Measurements from ENCODE around the gene VTI1B.

VTI1B gene

DNA sequence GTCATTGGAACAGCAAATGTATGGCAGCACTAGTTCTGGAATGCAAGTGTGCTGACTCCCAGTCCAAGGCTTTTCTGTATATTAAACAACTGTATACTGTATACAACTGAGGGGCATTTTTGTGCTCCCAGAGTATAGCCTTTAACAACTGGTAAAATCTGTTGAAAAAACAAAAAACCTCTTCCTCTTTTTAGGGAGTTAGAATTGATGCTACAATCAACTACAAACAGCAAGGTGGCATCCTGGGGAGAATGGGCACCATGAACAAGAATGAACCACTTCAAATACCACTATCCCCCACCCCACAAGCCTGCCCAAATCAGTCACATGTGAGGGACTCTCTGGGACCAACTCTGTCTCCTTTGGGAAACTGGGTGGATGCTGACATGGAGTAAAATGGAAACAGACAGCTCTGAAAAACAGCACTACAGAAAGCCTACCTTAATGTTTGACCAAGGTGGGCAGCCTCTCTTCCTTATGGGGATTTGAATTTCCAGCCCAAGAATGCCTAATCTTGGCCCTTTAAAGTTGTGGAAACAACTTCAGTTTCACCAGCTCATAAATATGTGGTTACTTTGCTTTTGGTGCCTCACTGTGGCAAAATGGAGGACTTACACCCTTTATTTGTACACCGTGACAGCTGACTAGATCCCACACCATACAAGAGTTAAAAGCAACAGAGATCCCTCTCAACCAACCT, 7.5 kb downstream of the VTI1B start:
- Histone ChIP-seq H3K4me1 (ENCODE audit: control insufficient read depth, low read length) (peaks cover 26% of the 10 kb centered on the region), H3K9me2 (replicated peaks; ENCODE audit: control insufficient read depth, low read length) (no peaks in the 10 kb centered on the region), H3K79me2 (ENCODE audit: control insufficient read depth, low read length) (peaks cover 87% of the 10 kb centered on the region), H3K4me2 (ENCODE audit: low read length) (peak overlapping the region; percentile 12; the same call in 1 of the 2 replicates), H3K36me3 (ENCODE audit: control insufficient read depth, low read length) (peaks cover 3% of the 10 kb centered on the region), H3K27me3 (ENCODE audit: control insufficient read depth, low read length) (no peaks in the 10 kb centered on the region), H3F3A (ENCODE audit: control insufficient read depth, insufficient read depth) (peaks cover 3% of the 10 kb centered on the region), H3K27ac (ENCODE audit: low read depth, low read length) (no peak overlapping the region), H3K4me3 (ENCODE audit: low read length) (no peak overlapping the region), H3K9me3 (ENCODE audit: control insufficient read depth, insufficient read depth, low read length) (no peaks in the 10 kb centered on the region), H4K20me1 (ENCODE audit: control insufficient read depth, insufficient read depth, low read depth, low read length) (peaks cover 6% of the 10 kb centered on the region)
- TF ChIP-seq, protein P1, sequence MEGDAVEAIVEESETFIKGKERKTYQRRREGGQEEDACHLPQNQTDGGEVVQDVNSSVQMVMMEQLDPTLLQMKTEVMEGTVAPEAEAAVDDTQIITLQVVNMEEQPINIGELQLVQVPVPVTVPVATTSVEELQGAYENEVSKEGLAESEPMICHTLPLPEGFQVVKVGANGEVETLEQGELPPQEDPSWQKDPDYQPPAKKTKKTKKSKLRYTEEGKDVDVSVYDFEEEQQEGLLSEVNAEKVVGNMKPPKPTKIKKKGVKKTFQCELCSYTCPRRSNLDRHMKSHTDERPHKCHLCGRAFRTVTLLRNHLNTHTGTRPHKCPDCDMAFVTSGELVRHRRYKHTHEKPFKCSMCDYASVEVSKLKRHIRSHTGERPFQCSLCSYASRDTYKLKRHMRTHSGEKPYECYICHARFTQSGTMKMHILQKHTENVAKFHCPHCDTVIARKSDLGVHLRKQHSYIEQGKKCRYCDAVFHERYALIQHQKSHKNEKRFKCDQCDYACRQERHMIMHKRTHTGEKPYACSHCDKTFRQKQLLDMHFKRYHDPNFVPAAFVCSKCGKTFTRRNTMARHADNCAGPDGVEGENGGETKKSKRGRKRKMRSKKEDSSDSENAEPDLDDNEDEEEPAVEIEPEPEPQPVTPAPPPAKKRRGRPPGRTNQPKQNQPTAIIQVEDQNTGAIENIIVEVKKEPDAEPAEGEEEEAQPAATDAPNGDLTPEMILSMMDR (IDR thresholded peaks at IDR 0.05; ENCODE audit: low read depth, low read length, poor library complexity, severe bottlenecking) = peak; percentile 65
- TF ChIP-seq EZH2phosphoT487 (IDR thresholded peaks at IDR 0.05; ENCODE audit: borderline replicate concordance, low read length) = no peak

DNA sequence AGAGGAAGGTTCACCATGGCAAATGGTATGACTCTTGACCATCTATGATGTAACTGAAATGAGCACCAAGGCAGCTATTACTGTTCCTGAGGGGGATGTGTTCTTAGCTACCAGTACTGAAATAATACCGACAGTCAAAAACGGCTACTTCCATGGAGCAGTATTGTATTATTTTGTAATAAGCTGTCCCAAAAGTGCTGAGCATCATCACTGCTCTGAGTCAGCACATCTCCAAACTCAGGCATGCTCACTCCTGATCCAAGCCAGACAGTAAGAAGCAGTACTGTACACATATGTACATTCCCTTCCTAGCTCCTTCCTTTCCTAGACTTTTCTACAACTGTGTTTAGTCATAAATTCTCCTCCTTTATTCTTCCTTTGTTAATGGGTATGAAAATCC, 8.6 kb downstream of the VTI1B start:
- no peaks in the 10 kb centered on the region for H3K27me3 ChIP-seq (ENCODE audit: control insufficient read depth, low read length)
- TF ChIP-seq EZH2phosphoT487 (IDR thresholded peaks at IDR 0.05; ENCODE audit: borderline replicate concordance, low read length) = no peak
- TF ChIP-seq, protein P1 (IDR thresholded peaks at IDR 0.05; ENCODE audit: low read depth, low read length, poor library complexity, severe bottlenecking) = no peak
- H4K20me1 ChIP-seq (ENCODE audit: control insufficient read depth, insufficient read depth, low read depth, low read length) = peaks cover 6% of the 10 kb centered on the region
- no peaks in the 10 kb centered on the region for H3K9me2 ChIP-seq (replicated peaks; ENCODE audit: control insufficient read depth, low read length)
- peaks cover 2% of the 10 kb centered on the region for H3K36me3 ChIP-seq (ENCODE audit: control insufficient read depth, low read length)
- peaks cover 3% of the 10 kb centered on the region for H3F3A ChIP-seq (ENCODE audit: control insufficient read depth, insufficient read depth)
- H3K27ac ChIP-seq (ENCODE audit: low read depth, low read length) = no peak overlapping the region
- no peak overlapping the region for H3K4me2 ChIP-seq (ENCODE audit: low read length)
- H3K4me1 ChIP-seq (ENCODE audit: control insufficient read depth, low read length) = peaks cover 26% of the 10 kb centered on the region
- no peaks in the 10 kb centered on the region for H3K9me3 ChIP-seq (ENCODE audit: control insufficient read depth, insufficient read depth, low read length)
- peaks cover 81% of the 10 kb centered on the region for H3K79me2 ChIP-seq (ENCODE audit: control insufficient read depth, low read length)
- no peak overlapping the region for H3K4me3 ChIP-seq (ENCODE audit: low read length)

DNA sequence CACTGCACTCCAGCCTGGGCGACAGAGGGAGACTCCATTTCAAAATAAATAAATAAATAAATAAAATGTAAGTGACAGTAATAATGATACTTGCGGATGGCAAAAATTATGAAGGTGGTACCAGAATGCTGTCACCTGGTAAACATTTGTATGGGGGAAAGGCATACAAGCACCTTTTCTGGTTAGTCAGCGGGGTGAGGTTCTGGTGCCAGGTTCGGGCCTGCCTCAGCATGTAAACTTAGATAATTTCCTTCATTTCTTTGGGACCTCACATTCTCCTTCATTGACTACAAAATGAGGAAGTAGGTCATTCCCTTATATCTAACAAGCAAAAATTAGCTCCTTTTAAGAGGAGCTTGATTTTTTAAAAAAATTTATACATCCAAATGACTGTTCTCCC, 10.8 kb downstream of the VTI1B start:
- no peaks in the 10 kb centered on the region for H3K9me3 ChIP-seq (ENCODE audit: control insufficient read depth, insufficient read depth, low read length)
- peaks cover 19% of the 10 kb centered on the region for H3K4me1 ChIP-seq (ENCODE audit: control insufficient read depth, low read length)
- H3K36me3 ChIP-seq (ENCODE audit: control insufficient read depth, low read length) = peaks cover 12% of the 10 kb centered on the region
- peaks cover 60% of the 10 kb centered on the region for H3K79me2 ChIP-seq (ENCODE audit: control insufficient read depth, low read length)
- no peak overlapping the region for H3K27ac ChIP-seq (ENCODE audit: low read depth, low read length)
- no peaks in the 10 kb centered on the region; the same call in 1 of the 2 replicates for H3F3A ChIP-seq (ENCODE audit: control insufficient read depth, insufficient read depth)
- peaks cover 6% of the 10 kb centered on the region for H4K20me1 ChIP-seq (ENCODE audit: control insufficient read depth, insufficient read depth, low read depth, low read length)
- no peak overlapping the region for H3K4me3 ChIP-seq (ENCODE audit: low read length)
- H3K27me3 ChIP-seq (ENCODE audit: control insufficient read depth, low read length) = no peaks in the 10 kb centered on the region
- TF ChIP-seq, protein P1 (IDR thresholded peaks at IDR 0.05; ENCODE audit: low read depth, low read length, poor library complexity, severe bottlenecking) = no peak
- no peak for TF ChIP-seq EZH2phosphoT487 (IDR thresholded peaks at IDR 0.05; ENCODE audit: borderline replicate concordance, low read length)
- H3K9me2 ChIP-seq (replicated peaks; ENCODE audit: control insufficient read depth, low read length) = no peaks in the 10 kb centered on the region
- H3K4me2 ChIP-seq (ENCODE audit: low read length) = no peak overlapping the region

Data from DOHH2 (cell line).